ELR (cell line): ENCODE data around the gene PRR13.
A peak's percentile ranks its signal among the peaks of the same experiment; 100 is the strongest.
"Not testable (repeated sequence)": the region's sequence is repeated elsewhere in the genome, so short reads cannot be mapped to it uniquely, and the experiment has no call there.

ENCODE experiments used
- DNase-seq: peaks from one replicate; pipeline ENCODE4 v3.0.0-alpha.2; 2015; ENCODE audit warnings: low read depth

PRR13 gene, protein sequence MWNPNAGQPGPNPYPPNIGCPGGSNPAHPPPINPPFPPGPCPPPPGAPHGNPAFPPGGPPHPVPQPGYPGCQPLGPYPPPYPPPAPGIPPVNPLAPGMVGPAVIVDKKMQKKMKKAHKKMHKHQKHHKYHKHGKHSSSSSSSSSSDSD

DNA sequence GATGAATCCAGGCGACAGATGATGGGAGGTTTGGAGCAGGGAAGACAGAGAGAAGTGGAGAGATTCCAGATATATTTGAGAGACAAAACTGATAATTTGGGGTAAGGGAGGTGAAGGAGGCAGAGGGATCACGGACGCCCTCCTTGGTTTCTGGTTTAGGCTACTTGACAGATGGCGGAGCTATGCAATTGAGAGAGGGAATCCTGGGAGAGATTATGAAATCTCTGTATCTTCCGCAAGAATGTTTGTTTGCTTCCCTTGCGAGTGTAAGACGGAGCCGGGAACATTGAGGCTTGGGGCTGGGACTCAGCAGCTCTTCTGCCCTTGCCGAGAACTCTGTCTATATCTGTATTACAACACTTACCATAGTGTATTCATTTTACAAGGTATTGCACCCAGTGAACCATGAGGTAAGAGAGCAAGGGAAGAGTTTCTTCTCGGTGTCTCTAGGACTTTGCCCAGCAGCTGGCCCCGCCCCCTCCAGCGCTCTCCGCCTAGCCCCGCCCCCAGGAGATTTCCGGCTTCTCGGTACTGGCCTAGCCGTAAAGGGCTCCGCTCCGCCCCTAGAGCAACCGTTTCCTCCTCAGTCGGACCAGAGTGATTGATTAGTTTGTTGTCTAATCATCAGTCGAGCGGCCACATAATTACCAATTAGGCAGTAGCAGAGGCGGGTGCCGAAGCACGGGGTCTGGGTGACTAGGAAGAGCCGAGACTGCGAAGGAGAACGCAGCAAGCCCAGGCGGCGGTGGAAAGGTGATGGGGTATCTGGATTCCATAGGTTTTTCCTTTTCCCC is at the start of gene PRR13:
Gene PRR13 (plus strand): TSS at position 695 of the 794 bp plus-strand sequence. CDS start 981 bp downstream, outside the sequence.
- peak; percentile 100 for DNase-seq

GRCh38 chr12:53399896-53400295 is 41.6 kb upstream of the PRR13 start:
- DNase-seq: no peak

DNA sequence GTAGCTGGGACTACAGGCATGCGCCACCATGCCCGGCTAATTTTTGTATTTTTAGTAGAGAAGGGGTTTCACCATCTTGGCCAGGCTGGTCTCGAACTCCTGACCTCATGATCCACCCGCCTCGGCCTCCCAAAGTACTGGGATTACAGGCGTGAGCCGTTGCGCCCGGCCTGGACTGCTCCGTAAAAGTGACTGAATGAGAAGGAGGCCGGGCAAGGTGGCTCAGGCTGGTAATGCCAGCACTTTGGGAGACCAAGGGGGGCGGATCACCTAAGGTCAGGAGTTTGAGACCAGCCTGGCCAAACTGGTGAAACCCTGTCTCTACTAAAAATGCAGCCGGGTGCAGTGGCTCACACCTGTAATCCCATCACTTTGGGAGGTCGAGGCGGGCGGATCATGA is 39.2 kb upstream of the PRR13 start:
- DNase-seq: not testable (repeated sequence)

- no peak for DNase-seq
Observed at GRCh38 chr12:53402871-53403270, 38.7 kb upstream of the PRR13 start.

DNA sequence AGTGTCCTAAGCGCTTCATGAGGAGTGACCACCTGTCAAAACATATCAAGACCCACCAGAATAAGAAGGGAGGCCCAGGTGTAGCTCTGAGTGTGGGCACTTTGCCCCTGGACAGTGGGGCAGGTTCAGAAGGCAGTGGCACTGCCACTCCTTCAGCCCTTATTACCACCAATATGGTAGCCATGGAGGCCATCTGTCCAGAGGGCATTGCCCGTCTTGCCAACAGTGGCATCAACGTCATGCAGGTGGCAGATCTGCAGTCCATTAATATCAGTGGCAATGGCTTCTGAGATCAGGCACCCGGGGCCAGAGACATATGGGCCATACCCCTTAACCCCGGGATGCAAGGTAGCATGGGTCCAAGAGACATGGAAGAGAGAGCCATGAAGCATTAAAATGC is 30.6 kb upstream of the PRR13 start:
- no peak for DNase-seq

DNA sequence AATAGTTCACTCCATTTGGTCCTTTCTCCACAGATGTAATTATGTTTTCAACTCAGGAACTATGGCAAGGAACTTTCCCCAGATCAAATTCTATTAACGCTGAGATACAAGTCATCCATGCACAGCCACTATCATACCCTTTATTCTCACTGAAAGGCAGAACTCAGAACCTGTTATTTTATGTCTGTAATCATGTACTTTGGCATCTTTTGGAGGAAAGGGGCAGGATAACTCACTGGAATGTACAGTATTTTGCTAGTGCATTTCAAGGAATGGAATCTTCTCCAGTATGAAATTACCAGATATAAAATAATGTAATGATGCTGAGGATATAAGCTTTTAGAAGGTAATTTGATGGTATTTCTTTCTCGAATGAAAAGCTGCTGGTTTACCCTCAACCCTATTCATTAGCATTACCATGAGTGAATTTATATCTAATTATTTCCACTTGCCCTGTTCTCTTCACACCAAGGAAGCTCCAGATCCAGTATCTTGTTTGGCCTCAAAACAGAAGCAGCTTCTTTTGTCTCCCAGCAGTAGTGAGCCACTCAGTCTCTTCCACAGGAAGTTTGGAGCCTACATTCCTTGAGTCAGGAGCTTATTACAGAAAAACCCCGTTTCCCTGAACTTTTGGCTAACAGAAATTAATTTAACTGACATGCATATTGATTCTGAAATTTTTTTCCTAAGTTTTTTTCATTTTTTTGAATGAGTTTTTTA is 27.9 kb upstream of the PRR13 start:
- no peak for DNase-seq

DNA sequence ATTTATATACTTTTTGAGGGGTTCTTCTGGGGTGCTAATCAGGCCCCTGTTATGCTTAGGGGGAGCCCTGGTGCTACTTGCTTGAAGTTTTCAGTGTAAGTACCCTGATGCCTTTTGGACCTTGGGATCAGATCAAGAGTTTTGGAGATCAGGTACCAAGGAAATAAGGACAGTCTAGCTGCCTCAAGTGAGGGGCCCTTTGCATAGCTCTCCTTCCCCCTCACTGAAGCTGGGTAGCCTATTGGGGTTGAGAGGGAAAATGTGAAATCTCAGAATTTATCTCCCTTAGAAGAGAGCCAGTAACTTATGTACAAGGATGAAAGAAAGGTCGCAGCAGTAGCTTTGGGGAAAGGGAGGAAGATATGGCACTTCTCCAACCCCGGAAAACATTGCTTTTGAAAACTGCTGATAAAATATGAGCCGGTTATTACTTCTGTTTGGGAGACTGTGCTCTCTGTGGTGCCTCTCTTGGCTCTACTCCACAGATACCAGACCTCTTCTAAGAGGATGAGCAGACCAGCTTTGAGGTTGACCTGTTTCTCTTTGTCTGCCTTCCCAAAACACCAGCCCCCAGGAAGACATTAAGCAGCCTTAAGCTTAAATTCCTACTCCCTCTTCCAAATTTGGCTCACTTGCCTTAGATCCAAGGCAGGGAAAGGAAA is 26.6 kb upstream of the PRR13 start:
- DNase-seq: no peak

- DNase-seq: not testable (repeated sequence)
Observed at GRCh38 chr12:53415752-53416389, 25.7 kb upstream of the PRR13 start.

DNA sequence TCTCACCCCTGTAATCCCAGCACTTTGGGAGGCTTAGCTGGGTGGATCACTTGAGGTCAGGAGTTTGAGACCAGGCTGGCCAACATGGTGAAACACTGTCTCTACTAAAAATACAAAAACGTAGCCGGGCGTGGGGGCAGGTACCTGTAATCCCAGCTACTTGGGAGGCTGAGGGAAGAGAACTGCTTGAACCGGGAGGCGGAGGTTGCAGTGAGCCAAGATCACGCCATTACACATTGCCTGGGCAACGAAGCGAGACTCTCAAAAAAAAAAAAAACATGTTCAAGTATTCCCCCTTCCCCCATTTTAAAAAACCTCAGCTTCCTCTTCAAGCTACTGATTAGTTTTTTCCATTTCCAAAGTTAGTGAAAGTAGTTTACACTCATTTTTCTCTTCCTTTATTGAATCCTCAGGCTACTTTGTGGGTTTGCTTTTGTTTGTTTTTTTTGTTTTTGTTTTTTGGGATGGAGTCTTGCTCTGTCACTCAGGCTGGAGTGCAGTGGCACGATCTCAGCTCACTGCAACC is 24.2 kb upstream of the PRR13 start:
- not testable (repeated sequence) for DNase-seq

- DNase-seq: no peak
Observed at GRCh38 chr12:53418221-53418620, 23.3 kb upstream of the PRR13 start.

- no peak for DNase-seq
Observed at GRCh38 chr12:53419756-53420155, 21.8 kb upstream of the PRR13 start.

DNA sequence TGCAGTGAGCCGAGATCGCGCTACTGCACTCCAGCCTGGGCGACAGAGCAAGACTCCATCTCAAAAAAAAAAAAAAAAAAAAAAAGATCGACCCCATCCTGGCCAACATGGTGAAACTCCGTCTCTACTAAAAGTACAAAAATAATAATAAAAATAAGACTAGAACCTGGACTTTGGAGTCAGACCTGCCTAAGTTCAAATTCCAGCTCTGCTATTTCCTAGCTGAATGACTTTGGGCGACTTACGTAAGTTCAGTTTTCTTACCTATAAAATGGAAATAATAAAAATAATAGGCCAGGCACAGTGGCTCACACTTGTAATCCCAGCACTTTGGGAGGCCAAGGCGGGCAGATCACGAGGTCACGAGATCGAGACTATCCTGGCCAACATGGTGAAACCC is 19.3 kb upstream of the PRR13 start:
- not testable (repeated sequence) for DNase-seq

DNA sequence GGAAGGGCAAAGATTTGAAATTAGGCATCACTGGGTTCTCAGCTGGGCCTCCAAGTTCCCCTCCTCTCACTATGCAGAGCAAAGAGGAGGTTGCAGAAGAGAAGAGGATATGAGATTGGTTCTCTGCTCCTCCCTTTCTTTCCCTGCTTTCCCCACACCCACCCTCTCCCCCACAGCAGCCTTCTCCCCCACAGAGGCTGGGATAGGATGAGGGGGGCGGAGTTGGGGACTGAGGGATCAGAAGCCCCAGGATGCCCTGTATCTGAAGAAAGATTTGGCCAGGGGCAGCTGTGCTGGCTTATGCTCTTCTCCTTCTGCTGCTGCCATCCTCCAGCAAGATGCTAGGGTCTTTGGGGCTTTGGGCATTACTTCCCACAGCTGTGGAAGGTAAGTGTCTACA is 17.9 kb upstream of the PRR13 start, which contains the start of gene AMHR2:
Gene AMHR2 (plus strand): TSS at position 259 of the 400 bp plus-strand sequence. CDS start 80 bp downstream, at position 339.
- no peak for DNase-seq

GRCh38 chr12:53424626-53425514 is 16.7 kb upstream of the PRR13 start:
- no peak for DNase-seq

- DNase-seq: no peak
Observed at GRCh38 chr12:53425515-53426150, 15.9 kb upstream of the PRR13 start.

- peak; percentile 99 for DNase-seq
Observed at GRCh38 chr12:53427905-53428594, 13.5 kb upstream of the PRR13 start.

DNA sequence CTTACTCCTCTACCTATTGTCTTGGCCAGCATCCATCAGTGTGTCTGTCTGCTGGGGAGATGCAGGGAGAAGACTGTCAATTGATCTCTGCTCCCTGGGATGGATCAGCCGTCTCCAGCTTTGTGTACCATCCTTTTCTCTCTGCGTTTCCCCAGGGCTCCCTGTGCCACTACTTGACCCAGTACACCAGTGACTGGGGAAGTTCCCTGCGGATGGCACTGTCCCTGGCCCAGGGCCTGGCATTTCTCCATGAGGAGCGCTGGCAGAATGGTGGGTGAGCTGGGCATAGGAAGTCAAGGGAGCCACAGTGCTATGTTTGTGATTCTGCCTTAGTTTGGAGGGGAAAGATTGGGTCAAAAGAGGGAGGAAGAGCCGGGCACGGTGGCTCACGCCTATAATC is 12.8 kb upstream of the PRR13 start:
- DNase-seq: no peak

GRCh38 chr12:53430116-53430515 is 11.4 kb upstream of the PRR13 start:
- no peak for DNase-seq

- no peak for DNase-seq
Observed at GRCh38 chr12:53431187-53431586, 10.3 kb upstream of the PRR13 start.
